ENCODE results near the gene GINS2.

- TF ChIP-seq CTCF (IDR thresholded peaks at IDR 0.05) (no peak), POLR2A (IDR thresholded peaks at IDR 0.05) (no peak)
Measured at GRCh38 chr16:85674828-85675227, 13.9 kb downstream of the GINS2 start.

Data from vagina (tissue), 2 donors.